GM12873 (cell line): ENCODE measurements around the gene FIP1L1.

ENCODE experiments used
- TF ChIP-seq, protein P1 (sequence below): IDR thresholded peaks from 2 replicates; pipeline ENCODE4 v1.5.1; 2012; ENCODE audit warnings: low read depth, mild to moderate bottlenecking, moderate library complexity, low read length, control low read depth; ENCODE audit not compliant: insufficient read depth; ENCODE audit errors: missing control alignments

The FIP1L1 gene

GRCh38 chr4:53489279-53489889 lies 111.9 kb downstream of the FIP1L1 start:
- TF ChIP-seq, protein P1, sequence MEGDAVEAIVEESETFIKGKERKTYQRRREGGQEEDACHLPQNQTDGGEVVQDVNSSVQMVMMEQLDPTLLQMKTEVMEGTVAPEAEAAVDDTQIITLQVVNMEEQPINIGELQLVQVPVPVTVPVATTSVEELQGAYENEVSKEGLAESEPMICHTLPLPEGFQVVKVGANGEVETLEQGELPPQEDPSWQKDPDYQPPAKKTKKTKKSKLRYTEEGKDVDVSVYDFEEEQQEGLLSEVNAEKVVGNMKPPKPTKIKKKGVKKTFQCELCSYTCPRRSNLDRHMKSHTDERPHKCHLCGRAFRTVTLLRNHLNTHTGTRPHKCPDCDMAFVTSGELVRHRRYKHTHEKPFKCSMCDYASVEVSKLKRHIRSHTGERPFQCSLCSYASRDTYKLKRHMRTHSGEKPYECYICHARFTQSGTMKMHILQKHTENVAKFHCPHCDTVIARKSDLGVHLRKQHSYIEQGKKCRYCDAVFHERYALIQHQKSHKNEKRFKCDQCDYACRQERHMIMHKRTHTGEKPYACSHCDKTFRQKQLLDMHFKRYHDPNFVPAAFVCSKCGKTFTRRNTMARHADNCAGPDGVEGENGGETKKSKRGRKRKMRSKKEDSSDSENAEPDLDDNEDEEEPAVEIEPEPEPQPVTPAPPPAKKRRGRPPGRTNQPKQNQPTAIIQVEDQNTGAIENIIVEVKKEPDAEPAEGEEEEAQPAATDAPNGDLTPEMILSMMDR: no peak

DNA sequence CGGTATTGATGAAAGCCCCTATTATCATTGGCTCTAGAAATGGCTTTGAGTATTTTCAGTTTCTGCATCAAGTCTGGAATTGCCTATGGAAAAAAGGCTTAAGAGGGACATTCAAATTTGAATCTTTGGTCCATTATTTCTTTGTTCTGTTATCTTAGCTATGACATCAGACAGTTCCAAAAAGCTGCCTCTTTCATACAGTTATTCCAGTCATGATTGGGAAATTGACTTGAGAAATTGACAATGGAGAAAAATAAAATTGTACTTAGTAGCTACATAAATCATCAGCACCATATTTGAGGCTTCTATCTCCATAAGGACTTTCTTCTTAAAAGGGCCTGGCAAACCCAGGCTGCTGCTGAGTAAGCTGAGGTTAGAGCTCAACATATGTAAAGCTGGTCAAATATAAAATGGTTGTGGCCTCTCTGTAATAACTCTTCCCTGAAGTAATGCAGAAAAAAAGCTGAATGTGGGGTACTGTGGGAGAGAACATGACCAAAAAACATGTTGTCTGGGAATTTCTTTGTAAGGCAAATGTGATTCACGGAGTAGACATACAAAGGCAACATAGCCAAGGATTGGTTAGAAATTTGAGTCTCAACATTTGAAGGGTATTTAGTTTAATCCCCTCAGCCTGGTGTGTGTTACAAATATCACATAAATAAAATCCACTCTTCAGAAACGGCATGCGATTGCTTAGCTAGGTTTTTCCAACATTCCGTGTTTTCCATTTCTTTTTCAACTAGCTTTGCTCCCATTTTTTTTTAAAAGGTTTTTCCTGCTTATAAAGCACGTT lies 112.9 kb downstream of the FIP1L1 start:
- TF ChIP-seq, protein P1: no peak

DNA sequence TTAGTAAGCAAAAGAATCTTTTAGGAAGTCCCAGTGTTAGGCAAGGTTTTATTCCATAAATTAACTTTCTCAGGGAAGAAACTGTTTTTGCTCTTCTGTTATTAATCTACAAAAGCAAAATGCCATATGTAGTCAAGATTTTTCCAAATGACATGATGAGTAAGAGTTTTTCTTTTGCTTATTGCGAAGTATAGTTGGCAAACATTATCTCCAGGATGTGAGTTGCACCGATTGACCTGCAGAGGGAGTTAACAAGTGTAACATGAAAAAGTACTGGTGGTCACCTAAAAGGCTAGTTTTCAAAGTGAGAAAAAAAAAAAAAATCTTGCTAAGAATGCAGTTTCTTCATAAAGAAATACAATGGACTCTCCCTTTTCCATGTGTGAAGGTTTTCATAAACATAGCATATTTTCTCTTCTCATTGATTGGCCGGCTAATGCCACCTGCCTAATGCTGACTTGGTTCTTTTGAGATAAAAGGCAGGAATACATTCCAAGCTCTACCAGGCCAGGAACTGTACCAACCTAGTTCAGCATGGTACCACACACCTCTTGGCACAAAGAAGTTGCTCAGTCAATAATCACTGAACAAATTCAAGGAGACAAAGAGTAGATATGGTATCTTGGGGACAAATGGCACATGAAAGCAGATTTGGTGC lies 113.7 kb downstream of the FIP1L1 start:
- TF ChIP-seq, protein P1: peak; percentile 61

GRCh38 chr4:53494851-53495250 lies 117.4 kb downstream of the FIP1L1 start:
- TF ChIP-seq, protein P1: no peak

GRCh38 chr4:53497487-53498244 lies 120.2 kb downstream of the FIP1L1 start:
- TF ChIP-seq, protein P1: no peak

DNA sequence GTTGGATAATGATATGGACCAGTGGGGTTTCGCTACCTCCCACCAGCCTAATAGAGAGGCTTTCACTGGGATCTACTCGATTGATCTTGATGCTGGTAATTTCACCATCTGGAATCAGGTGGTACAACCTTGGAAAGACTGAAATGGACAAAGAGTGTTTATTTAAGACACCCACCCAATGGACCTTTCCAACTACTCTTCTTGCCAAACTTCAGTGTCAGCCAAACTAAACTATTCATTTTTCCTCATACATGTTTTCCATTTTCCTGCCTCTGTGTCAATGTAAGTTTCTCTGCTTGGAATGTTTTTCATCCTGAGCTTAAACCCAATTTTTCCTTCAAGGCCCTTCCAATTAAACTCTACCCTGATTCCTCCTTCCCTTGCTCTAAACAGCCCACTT lies 121.3 kb downstream of the FIP1L1 start:
- TF ChIP-seq, protein P1: no peak
